T-cell (primary cell): Measurements from ENCODE around the gene GPBP1L1. TPM values are rescaled to one million over a fixed set of nuclear protein-coding genes. Genes with fewer than 3 reads are reported as not detected.
"Not testable (repeated sequence)": the region's sequence is repeated elsewhere in the genome, so short reads cannot be mapped to it uniquely, and the experiment has no call there.

Experiments used
- ATAC-seq, 4 experiments: fragments of 200-7000 bp in 3 of 4; fragments of 150-1000 bp in 1 of 4; cut with Tn5 transposase; replicated peaks in 1 of 4; 1 replicate in 3 of 4; 2 replicates in 1 of 4; pipeline ENCODE4 v1.10.0; 2021; ENCODE audit warnings: moderate library complexity in 3 of 4, mild to moderate bottlenecking in 2 of 4, moderate number of reproducible peaks in 1 of 4
- CTCF ChIA-PET, 2 donors: fragments of 300-600 bp; sonication (Branson Sonifier 250); formaldehyde crosslinking; loops; one replicate each; lab custom pipeline; 2022; ENCODE audit warnings: antibody characterized with exemption in 2 of 2; lab: Charles Lee
- POLR2A ChIA-PET, 2 donors: fragments of 300-600 bp; sonication (Branson Sonifier 250); formaldehyde crosslinking; loops; one replicate each; lab custom pipeline; 2022; ENCODE audit warnings: antibody characterized with exemption in 2 of 2; lab: Charles Lee
- DNase-seq, 35 experiments: peaks; one replicate each; pipeline versions ENCODE4 v3.0.0 to v3.0.0-alpha.2; 2013 to 2023
- H3K27ac ChIP-seq: one replicate; pipeline ENCODE4 v1.5.1; 2013; ENCODE audit warnings: low read length
- H3K27me3 ChIP-seq, 2 experiments: replicated peaks in 1 of 2; 1 replicate in 1 of 2; 2 replicates in 1 of 2; pipeline versions ENCODE4 v1.6.1 to v1.7.0; 2013; ENCODE audit warnings: low read length in 1 of 2, mixed read lengths in 1 of 2; ENCODE audit not compliant: control insufficient read depth in 2 of 2, insufficient read depth in 2 of 2; ENCODE audit errors: extremely low read depth in 1 of 2
- H3K36me3 ChIP-seq, 2 donors: 1 replicate in 1 of 2; 2 replicates in 1 of 2; pipeline versions ENCODE4 v1.6.1 to v1.7.0; 2013; ENCODE audit warnings: low read length in 1 of 2; ENCODE audit not compliant: control insufficient read depth in 2 of 2, insufficient read depth in 1 of 2; ENCODE audit errors: extremely low read depth in 1 of 2
- H3K4me1 ChIP-seq, 2 experiments: 1 replicate in 1 of 2; 2 replicates in 1 of 2; pipeline versions ENCODE4 v1.6.1 to v1.7.0; 2013; ENCODE audit warnings: low read length in 2 of 2, mixed read lengths in 1 of 2; ENCODE audit not compliant: insufficient read depth in 2 of 2, control insufficient read depth in 1 of 2; ENCODE audit errors: extremely low read depth in 1 of 2
- H3K4me3 ChIP-seq, 2 donors: 1 replicate in 1 of 2; 2 replicates in 1 of 2; pipeline versions ENCODE4 v1.5.1 to v1.7.0; 2013; ENCODE audit warnings: mild to moderate bottlenecking in 2 of 2, low read length in 1 of 2, moderate library complexity in 1 of 2; ENCODE audit not compliant: control insufficient read depth in 1 of 2; ENCODE audit errors: extremely low read depth in 1 of 2
- H3K9me3 ChIP-seq: 2 replicates; pipeline ENCODE4 v1.7.0; 2013
- H3K27ac Mint-ChIP-seq, 2 donors: one replicate each; pipeline ENCODE4 v1.8.0; 2020 to 2021; ENCODE audit warnings: mild to moderate bottlenecking in 2 of 2, mixed read lengths in 2 of 2
- H3K27me3 Mint-ChIP-seq, 2 donors: one replicate each; pipeline ENCODE4 v1.8.0; 2021 to 2022; ENCODE audit warnings: mixed read lengths in 2 of 2
- H3K36me3 Mint-ChIP-seq: one replicate; pipeline ENCODE4 v1.8.0; 2021; ENCODE audit warnings: mixed read lengths
- H3K4me1 Mint-ChIP-seq, 3 donors: one replicate each; pipeline ENCODE4 v1.8.0; 2020 to 2022; ENCODE audit warnings: mixed read lengths in 3 of 3, mild to moderate bottlenecking in 1 of 3
- H3K4me3 Mint-ChIP-seq, 3 donors: one replicate each; pipeline ENCODE4 v1.8.0; 2020 to 2022; ENCODE audit warnings: mild to moderate bottlenecking in 3 of 3, mixed read lengths in 3 of 3, moderate library complexity in 3 of 3
- H3K9me3 Mint-ChIP-seq, 3 donors: one replicate each; pipeline ENCODE4 v1.8.0; 2020 to 2022; ENCODE audit warnings: mixed read lengths in 3 of 3
- WGBS: methylation state at CpG from one replicate; pipeline ENCODE4 v1.1.5; 2013; ENCODE audit warnings: missing lambda C conversion rate; ENCODE audit not compliant: insufficient coverage; 5-methylcytosine and 5-hydroxymethylcytosine counted together
- total RNA-seq, 35 experiments: library from RNA in 6 of 35; stranded (reverse) in 6 of 35; fragments of 120-200 nt in 1 of 35; gene quantifications; one replicate each; pipeline versions ENCODE4 v1.2.1 to v1.2.4 and lab custom pipeline; 2013 to 2026

GPBP1L1 gene
- total RNA-seq, 5 donors from 2014 or later (not counting 1 experiment from before 2014, with no cell fraction given): 124 to 155 (median 151) TPM

- ChIA-PET CTCF (no interaction called here), POLR2A (interaction anchor here in 1 of 2 donors (0.6 kb wide), 1 partner anchor 123 kb away, joined by 4 read pairs; no protein-coding TSS in a partner anchor)
- Mint-ChIP-seq H3K4me1 (peaks cover 25 to 31% (median 29%) of the 10 kb centered on the region in 3 donors), H3K27ac (peak overlapping the region in 1 of 2 donors; percentile 44), H3K4me3 (no peak overlapping the region), H3K27me3 (no peaks in the 10 kb centered on the region), H3K9me3 (no peaks in the 10 kb centered on the region), H3K36me3 (peaks cover 66% of the 10 kb centered on the region)
- no peaks in the 10 kb centered on the region for H3K4me1 ChIP-seq
- no peaks in the 10 kb centered on the region for H3K27me3 ChIP-seq
- DNase-seq (no peak), ATAC-seq (no peak)
- WGBS: 94% methylated on average over 7 of the region's 10 CpGs
- H3K27ac ChIP-seq: no peak overlapping the region
- H3K4me3 ChIP-seq: no peak overlapping the region
- no peaks in the 10 kb centered on the region for H3K9me3 ChIP-seq
- H3K36me3 ChIP-seq: peaks cover 16 to 82% of the 10 kb centered on the region in 2 donors
Observed at GRCh38 chr1:45610589-45611226, 75.6 kb downstream of the GPBP1L1 start.

DNA sequence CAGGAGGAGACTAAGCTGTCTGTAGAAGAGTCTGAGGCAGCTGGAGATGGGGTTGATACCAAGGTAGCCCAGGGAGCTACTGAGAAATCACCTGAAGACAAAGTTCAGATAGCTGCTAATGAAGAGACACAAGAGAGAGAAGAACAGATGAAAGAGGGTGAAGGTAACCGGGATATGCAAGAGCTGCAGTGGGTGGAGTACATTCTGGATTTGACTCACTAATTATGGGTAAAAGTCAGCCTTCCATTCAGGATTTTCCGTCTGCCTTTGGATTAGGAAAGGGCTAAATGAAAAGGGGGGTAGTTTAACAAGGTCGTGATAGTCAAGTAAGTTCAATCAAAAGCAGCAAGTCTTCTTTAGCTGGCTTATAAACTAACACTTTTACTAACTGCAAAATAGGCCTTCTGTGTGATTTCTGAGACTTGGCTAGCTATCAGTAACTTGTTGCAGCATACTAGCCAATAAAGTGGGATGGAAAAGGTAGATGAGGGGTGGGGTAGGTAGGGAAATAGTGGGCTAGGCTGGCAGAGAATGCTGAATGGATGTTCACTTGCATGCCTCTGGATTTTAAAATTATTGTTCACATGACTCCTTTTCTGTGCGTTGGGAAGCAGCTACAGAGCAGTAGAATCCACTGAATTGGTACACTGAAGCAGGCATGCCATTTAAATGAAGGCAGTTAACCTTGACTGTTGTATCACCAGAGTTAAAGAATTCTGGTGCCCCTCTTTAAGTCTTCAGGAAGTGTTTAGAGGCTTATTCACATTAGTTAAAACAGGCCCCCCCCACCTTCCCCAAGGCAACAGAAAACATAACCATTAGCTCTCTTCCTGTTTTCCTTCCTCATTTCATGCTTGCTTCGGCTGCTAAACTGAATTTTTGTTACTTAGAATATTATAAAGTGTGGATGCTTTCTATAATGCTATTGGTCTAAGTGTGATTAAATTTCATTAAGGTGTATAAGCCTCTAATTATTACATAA, 77.9 kb downstream of the GPBP1L1 start:
- Histone ChIP-seq H3K9me3 (no peaks in the 10 kb centered on the region), H3K4me1 (no peaks in the 10 kb centered on the region), H3K27ac (no peak overlapping the region), H3K27me3 (no peaks in the 10 kb centered on the region), H3K4me3 (no peak overlapping the region), H3K36me3 (peaks cover 11 to 76% of the 10 kb centered on the region in 2 donors)
- H3K27me3 Mint-ChIP-seq: no peaks in the 10 kb centered on the region
- H3K9me3 Mint-ChIP-seq: no peaks in the 10 kb centered on the region
- no peak overlapping the region for H3K4me3 Mint-ChIP-seq
- POLR2A ChIA-PET: interaction anchor here in 1 of 2 donors (0.6 to 1.1 kb wide), 2 partner anchors 9 to 83 kb away, joined by 3 to 7 read pairs; no protein-coding TSS in a partner anchor
- peaks cover 62% of the 10 kb centered on the region for H3K36me3 Mint-ChIP-seq
- peak overlapping the region; percentile 63 to 73 for H3K27ac Mint-ChIP-seq
- H3K4me1 Mint-ChIP-seq: peaks cover 28 to 31% (median 29%) of the 10 kb centered on the region in 3 donors
- ATAC-seq: peak in 1 of 4 experiments; percentile 20
- CTCF ChIA-PET: no interaction called here
- peak in 1 of 35 experiments; percentile 31 for DNase-seq
- 50% methylated on average over 1 of the region's 5 CpGs for WGBS

DNA sequence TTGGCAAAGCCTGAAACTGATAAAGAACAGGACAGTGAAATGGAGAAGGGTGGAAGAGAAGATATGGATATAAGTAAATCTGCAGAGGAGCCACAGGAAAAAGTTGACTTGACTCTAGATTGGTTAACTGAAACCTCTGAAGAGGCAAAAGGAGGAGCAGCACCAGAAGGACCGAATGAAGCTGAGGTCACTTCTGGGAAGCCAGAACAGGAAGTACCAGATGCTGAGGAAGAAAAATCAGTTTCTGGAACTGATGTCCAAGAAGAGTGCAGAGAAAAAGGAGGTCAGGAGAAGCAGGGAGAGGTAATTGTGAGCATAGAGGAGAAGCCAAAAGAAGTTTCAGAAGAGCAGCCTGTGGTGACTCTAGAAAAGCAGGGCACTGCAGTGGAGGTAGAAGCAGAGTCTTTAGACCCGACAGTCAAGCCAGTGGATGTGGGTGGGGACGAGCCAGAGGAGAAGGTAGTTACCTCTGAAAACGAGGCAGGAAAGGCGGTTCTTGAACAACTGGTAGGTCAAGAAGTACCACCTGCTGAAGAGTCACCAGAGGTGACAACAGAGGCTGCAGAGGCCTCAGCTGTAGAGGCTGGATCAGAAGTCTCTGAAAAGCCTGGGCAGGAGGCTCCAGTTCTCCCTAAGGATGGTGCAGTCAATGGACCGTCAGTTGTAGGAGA, 78.8 kb downstream of the GPBP1L1 start:
- H3K4me3 ChIP-seq: no peak overlapping the region
- H3K27me3 ChIP-seq: no peaks in the 10 kb centered on the region
- H3K36me3 Mint-ChIP-seq: peaks cover 57% of the 10 kb centered on the region
- DNase-seq: no peak
- no peaks in the 10 kb centered on the region for H3K4me1 ChIP-seq
- peaks cover 29 to 33% (median 30%) of the 10 kb centered on the region in 3 donors for H3K4me1 Mint-ChIP-seq
- H3K36me3 ChIP-seq: peaks cover 8 to 78% of the 10 kb centered on the region in 2 donors
- no peak overlapping the region for H3K4me3 Mint-ChIP-seq
- peak overlapping the region; percentile 65 to 75 for H3K27ac Mint-ChIP-seq
- H3K27me3 Mint-ChIP-seq: no peaks in the 10 kb centered on the region
- ATAC-seq: no peak
- 64% methylated on average over 6 of the region's 6 CpGs for WGBS
- H3K27ac ChIP-seq: no peak overlapping the region
- H3K9me3 Mint-ChIP-seq: no peaks in the 10 kb centered on the region
- H3K9me3 ChIP-seq: no peaks in the 10 kb centered on the region
- POLR2A ChIA-PET: no interaction called here
- CTCF ChIA-PET: interaction anchor here in 1 of 2 donors (0.5 kb wide), 1 partner anchor 63 kb away, joined by 5 read pairs; no protein-coding TSS in a partner anchor

- H3K4me1 Mint-ChIP-seq: peaks cover 49 to 60% (median 55%) of the 10 kb centered on the region in 3 donors
Observed at GRCh38 chr1:45604239-45604638, 82.1 kb downstream of the GPBP1L1 start.

GRCh38 chr1:45596765-45597164, 89.6 kb downstream of the GPBP1L1 start:
- H3K27me3 ChIP-seq, H3K4me1 ChIP-seq, H3K27ac Mint-ChIP-seq, H3K27ac ChIP-seq, ATAC-seq, H3K4me3 ChIP-seq, POLR2A ChIA-PET, H3K4me3 Mint-ChIP-seq, DNase-seq, H3K9me3 Mint-ChIP-seq, H3K27me3 Mint-ChIP-seq, CTCF ChIA-PET, H3K9me3 ChIP-seq: not testable (repeated sequence)
- Mint-ChIP-seq H3K36me3 (peaks cover 37% of the 10 kb centered on the region), H3K4me1 (peaks cover 37 to 45% (median 44%) of the 10 kb centered on the region in 3 donors)
- WGBS: 97% methylated on average over 4 of the region's 8 CpGs
- peaks cover 4 to 26% of the 10 kb centered on the region in 2 donors for H3K36me3 ChIP-seq

More at GRCh38 chr1:45604239-45604638, 82.1 kb downstream of the GPBP1L1 start:
- ChIA-PET POLR2A (no interaction called here), CTCF (no interaction called here)
- no peak for ATAC-seq
- H3K4me1 ChIP-seq: peaks cover 0 to under 1% of the 10 kb centered on the region in 2 experiments
- H3K4me3 ChIP-seq: no peak overlapping the region
- H3K27ac Mint-ChIP-seq: no peak overlapping the region
- peaks cover 58% of the 10 kb centered on the region for H3K36me3 Mint-ChIP-seq
- no CpG with 5 or more reads among the region's 2 CpGs for WGBS
- no peaks in the 10 kb centered on the region for H3K9me3 ChIP-seq
- no peak overlapping the region for H3K4me3 Mint-ChIP-seq
- no peak for DNase-seq
- no peaks in the 10 kb centered on the region for H3K27me3 Mint-ChIP-seq
- no peaks in the 10 kb centered on the region for H3K27me3 ChIP-seq
- no peaks in the 10 kb centered on the region for H3K9me3 Mint-ChIP-seq
- peaks cover 4 to 61% of the 10 kb centered on the region in 2 donors for H3K36me3 ChIP-seq
- H3K27ac ChIP-seq: no peak overlapping the region

DNA sequence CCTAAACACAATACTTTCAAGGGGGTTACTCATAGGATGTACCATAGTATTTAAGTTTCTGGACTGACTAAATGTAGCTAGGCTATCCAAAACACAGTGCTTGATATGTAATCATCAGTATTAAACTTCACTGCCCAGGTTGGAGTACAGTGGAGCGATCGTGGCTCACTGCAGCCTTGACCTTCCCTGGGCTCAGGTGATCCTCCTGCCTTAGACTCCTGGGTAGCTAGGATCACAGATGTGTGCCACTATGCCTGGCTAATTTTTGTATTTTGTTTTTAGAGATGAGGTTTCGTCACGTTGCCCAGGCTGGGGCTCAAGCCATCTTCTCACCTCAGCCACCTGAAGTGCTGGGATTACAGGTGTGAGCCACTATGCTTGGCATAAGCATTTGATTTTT, 91.9 kb downstream of the GPBP1L1 start:
- H3K27me3 ChIP-seq: no peaks in the 10 kb centered on the region
- peaks cover 4 to 30% of the 10 kb centered on the region in 2 donors for H3K36me3 ChIP-seq
- 100% methylated on average over 2 of the region's 4 CpGs for WGBS
- H3K9me3 Mint-ChIP-seq: no peaks in the 10 kb centered on the region
- DNase-seq (no peak), ATAC-seq (no peak)
- ChIA-PET CTCF (no interaction called here), POLR2A (no interaction called here)
- H3K27me3 Mint-ChIP-seq: no peaks in the 10 kb centered on the region
- H3K9me3 ChIP-seq: no peaks in the 10 kb centered on the region
- peaks cover 22 to 33% (median 26%) of the 10 kb centered on the region in 3 donors for H3K4me1 Mint-ChIP-seq
- H3K4me3 ChIP-seq: no peak overlapping the region
- H3K4me1 ChIP-seq: peaks cover 0 to 4% of the 10 kb centered on the region in 2 experiments
- no peak overlapping the region for H3K27ac ChIP-seq
- no peak overlapping the region for H3K27ac Mint-ChIP-seq
- peaks cover 25% of the 10 kb centered on the region for H3K36me3 Mint-ChIP-seq
- no peak overlapping the region for H3K4me3 Mint-ChIP-seq
